ENCODE measurements around the gene TSHZ3. TPM values are rescaled to one million over a fixed set of nuclear protein-coding genes. Genes with fewer than 3 reads are reported as not detected.

Gene TSHZ3
- total and polyA plus RNA-seq, 2 donors: 0.28 to 1.1 TPM

GRCh38 chr19:31303262-31303815 is 45.9 kb downstream of the TSHZ3 start:
- DNase-seq (ENCODE audit: low read depth in 6 of 9, low spot score in 9 of 9): no peak

GRCh38 chr19:31301306-31301980 is 47.8 kb downstream of the TSHZ3 start:
- no peak overlapping the region for H3K27ac ChIP-seq (ENCODE audit: low read depth in 1 of 2, low read length in 1 of 2)
- H3K27me3 ChIP-seq (ENCODE audit: control insufficient read depth in 2 of 2, insufficient read depth in 1 of 2, low read length in 1 of 2): peaks cover 0 to 3% of the 10 kb centered on the region in 2 donors
- no peaks in the 10 kb centered on the region for H3K36me3 ChIP-seq (ENCODE audit: control insufficient read depth in 2 of 2, insufficient read depth in 2 of 2, low read length in 1 of 2)
- no peak for DNase-seq (ENCODE audit: low read depth in 6 of 9, low spot score in 9 of 9)
- no peaks in the 10 kb centered on the region for H3K4me1 ChIP-seq (ENCODE audit: control insufficient read depth in 2 of 2, insufficient read depth in 2 of 2, low read length in 2 of 2)
- no peak overlapping the region for H3K4me3 ChIP-seq (ENCODE audit: low read length in 2 of 2)
- H3K9me3 ChIP-seq (ENCODE audit: control insufficient read depth in 2 of 2, insufficient read depth in 1 of 2, low read length in 1 of 2): peaks cover 0 to 1% of the 10 kb centered on the region in 2 donors
- WGBS: 90% methylated on average over 15 of the region's 15 CpGs

More at GRCh38 chr19:31303262-31303815, 45.9 kb downstream of the TSHZ3 start:
- H3K4me3 ChIP-seq (ENCODE audit: low read length in 2 of 2): no peak overlapping the region
- peaks cover 0 to 3% of the 10 kb centered on the region in 2 donors for H3K27me3 ChIP-seq (ENCODE audit: control insufficient read depth in 2 of 2, insufficient read depth in 1 of 2, low read length in 1 of 2)
- WGBS: 98% methylated on average over 16 of the region's 16 CpGs
- peaks cover 0 to 1% of the 10 kb centered on the region in 2 donors for H3K9me3 ChIP-seq (ENCODE audit: control insufficient read depth in 2 of 2, insufficient read depth in 1 of 2, low read length in 1 of 2)
- H3K4me1 ChIP-seq (ENCODE audit: control insufficient read depth in 2 of 2, insufficient read depth in 2 of 2, low read length in 2 of 2): no peaks in the 10 kb centered on the region
- no peaks in the 10 kb centered on the region for H3K36me3 ChIP-seq (ENCODE audit: control insufficient read depth in 2 of 2, insufficient read depth in 2 of 2, low read length in 1 of 2)
- no peak overlapping the region for H3K27ac ChIP-seq (ENCODE audit: low read depth in 1 of 2, low read length in 1 of 2)

- no peaks in the 10 kb centered on the region for H3K36me3 ChIP-seq (ENCODE audit: control insufficient read depth in 2 of 2, insufficient read depth in 2 of 2, low read length in 1 of 2)
- H3K4me1 ChIP-seq (ENCODE audit: control insufficient read depth in 2 of 2, insufficient read depth in 2 of 2, low read length in 2 of 2): no peaks in the 10 kb centered on the region
- no peak for DNase-seq (ENCODE audit: low read depth in 6 of 9, low spot score in 9 of 9)
- no peak overlapping the region for H3K27ac ChIP-seq (ENCODE audit: low read depth in 1 of 2, low read length in 1 of 2)
- no peaks in the 10 kb centered on the region for H3K27me3 ChIP-seq (ENCODE audit: control insufficient read depth in 2 of 2, insufficient read depth in 1 of 2, low read length in 1 of 2)
- no peak overlapping the region for H3K4me3 ChIP-seq (ENCODE audit: low read length in 2 of 2)
- WGBS: 93% methylated on average over 6 of the region's 6 CpGs
- H3K9me3 ChIP-seq (ENCODE audit: control insufficient read depth in 2 of 2, insufficient read depth in 1 of 2, low read length in 1 of 2): peaks cover 0 to 1% of the 10 kb centered on the region in 2 donors
These were observed 48.8 kb downstream of the TSHZ3 start for GRCh38 chr19:31300422-31300821.

- Histone ChIP-seq H3K4me3 (ENCODE audit: low read length in 2 of 2) (no peak overlapping the region), H3K27ac (ENCODE audit: low read depth in 1 of 2, low read length in 1 of 2) (no peak overlapping the region), H3K36me3 (ENCODE audit: control insufficient read depth in 2 of 2, insufficient read depth in 2 of 2, low read length in 1 of 2) (no peaks in the 10 kb centered on the region), H3K9me3 (ENCODE audit: control insufficient read depth in 2 of 2, insufficient read depth in 1 of 2, low read length in 1 of 2) (peaks cover 0 to 1% of the 10 kb centered on the region in 2 donors), H3K4me1 (ENCODE audit: control insufficient read depth in 2 of 2, insufficient read depth in 2 of 2, low read length in 2 of 2) (no peaks in the 10 kb centered on the region), H3K27me3 (ENCODE audit: control insufficient read depth in 2 of 2, insufficient read depth in 1 of 2, low read length in 1 of 2) (no peaks in the 10 kb centered on the region)
- DNase-seq (ENCODE audit: low read depth in 6 of 9, low spot score in 9 of 9): no peak
- 97% methylated on average over 8 of the region's 8 CpGs for WGBS
These were observed 49.6 kb downstream of the TSHZ3 start for GRCh38 chr19:31299665-31300064.

- Histone ChIP-seq H3K4me1 (ENCODE audit: control insufficient read depth in 2 of 2, insufficient read depth in 2 of 2, low read length in 2 of 2) (no peaks in the 10 kb centered on the region), H3K36me3 (ENCODE audit: control insufficient read depth in 2 of 2, insufficient read depth in 2 of 2, low read length in 1 of 2) (no peaks in the 10 kb centered on the region), H3K9me3 (ENCODE audit: control insufficient read depth in 2 of 2, insufficient read depth in 1 of 2, low read length in 1 of 2) (no peaks in the 10 kb centered on the region), H3K4me3 (ENCODE audit: low read length in 2 of 2) (no peak overlapping the region), H3K27ac (ENCODE audit: low read depth in 1 of 2, low read length in 1 of 2) (no peak overlapping the region), H3K27me3 (ENCODE audit: control insufficient read depth in 2 of 2, insufficient read depth in 1 of 2, low read length in 1 of 2) (no peaks in the 10 kb centered on the region)
- no peak for DNase-seq (ENCODE audit: low read depth in 6 of 9, low spot score in 9 of 9)
- WGBS: 92% methylated on average over 5 of the region's 5 CpGs
These were observed 51.2 kb downstream of the TSHZ3 start for GRCh38 chr19:31297991-31298390.

- no peaks in the 10 kb centered on the region for H3K36me3 ChIP-seq (ENCODE audit: control insufficient read depth in 2 of 2, insufficient read depth in 2 of 2, low read length in 1 of 2)
- H3K27me3 ChIP-seq (ENCODE audit: control insufficient read depth in 2 of 2, insufficient read depth in 1 of 2, low read length in 1 of 2): no peaks in the 10 kb centered on the region
- H3K4me3 ChIP-seq (ENCODE audit: low read length in 2 of 2): no peak overlapping the region
- no peak for DNase-seq (ENCODE audit: low read depth in 6 of 9, low spot score in 9 of 9)
- H3K9me3 ChIP-seq (ENCODE audit: control insufficient read depth in 2 of 2, insufficient read depth in 1 of 2, low read length in 1 of 2): no peaks in the 10 kb centered on the region
- WGBS: 89% methylated on average over 10 of the region's 10 CpGs
- H3K27ac ChIP-seq (ENCODE audit: low read depth in 1 of 2, low read length in 1 of 2): no peak overlapping the region
- no peaks in the 10 kb centered on the region for H3K4me1 ChIP-seq (ENCODE audit: control insufficient read depth in 2 of 2, insufficient read depth in 2 of 2, low read length in 2 of 2)
These were observed 52.4 kb downstream of the TSHZ3 start for GRCh38 chr19:31296741-31297390.

- no peak for DNase-seq (ENCODE audit: low read depth in 6 of 9, low spot score in 9 of 9)
- WGBS: 93% methylated on average over 2 of the region's 2 CpGs
These were observed 55.0 kb downstream of the TSHZ3 start for GRCh38 chr19:31294189-31294588.

GRCh38 chr19:31292639-31293185 is 56.5 kb downstream of the TSHZ3 start:
- DNase-seq (ENCODE audit: low read depth in 6 of 9, low spot score in 9 of 9): no peak
- no peaks in the 10 kb centered on the region for H3K36me3 ChIP-seq (ENCODE audit: control insufficient read depth in 2 of 2, insufficient read depth in 2 of 2, low read length in 1 of 2)
- no peaks in the 10 kb centered on the region for H3K27me3 ChIP-seq (ENCODE audit: control insufficient read depth in 2 of 2, insufficient read depth in 1 of 2, low read length in 1 of 2)
- 97% methylated on average over 2 of the region's 2 CpGs for WGBS
- H3K4me1 ChIP-seq (ENCODE audit: control insufficient read depth in 2 of 2, insufficient read depth in 2 of 2, low read length in 2 of 2): no peaks in the 10 kb centered on the region
- no peaks in the 10 kb centered on the region for H3K9me3 ChIP-seq (ENCODE audit: control insufficient read depth in 2 of 2, insufficient read depth in 1 of 2, low read length in 1 of 2)
- H3K27ac ChIP-seq (ENCODE audit: low read depth in 1 of 2, low read length in 1 of 2): no peak overlapping the region
- H3K4me3 ChIP-seq (ENCODE audit: low read length in 2 of 2): no peak overlapping the region

More at GRCh38 chr19:31294189-31294588, 55.0 kb downstream of the TSHZ3 start:
- Histone ChIP-seq H3K36me3 (ENCODE audit: control insufficient read depth in 2 of 2, insufficient read depth in 2 of 2, low read length in 1 of 2) (no peaks in the 10 kb centered on the region), H3K27ac (ENCODE audit: low read depth in 1 of 2, low read length in 1 of 2) (no peak overlapping the region), H3K27me3 (ENCODE audit: control insufficient read depth in 2 of 2, insufficient read depth in 1 of 2, low read length in 1 of 2) (no peaks in the 10 kb centered on the region), H3K9me3 (ENCODE audit: control insufficient read depth in 2 of 2, insufficient read depth in 1 of 2, low read length in 1 of 2) (no peaks in the 10 kb centered on the region), H3K4me1 (ENCODE audit: control insufficient read depth in 2 of 2, insufficient read depth in 2 of 2, low read length in 2 of 2) (no peaks in the 10 kb centered on the region), H3K4me3 (ENCODE audit: low read length in 2 of 2) (no peak overlapping the region)

- Histone ChIP-seq H3K9me3 (ENCODE audit: control insufficient read depth in 2 of 2, insufficient read depth in 1 of 2, low read length in 1 of 2) (no peaks in the 10 kb centered on the region), H3K4me1 (ENCODE audit: control insufficient read depth in 2 of 2, insufficient read depth in 2 of 2, low read length in 2 of 2) (no peaks in the 10 kb centered on the region), H3K4me3 (ENCODE audit: low read length in 2 of 2) (no peak overlapping the region), H3K27ac (ENCODE audit: low read depth in 1 of 2, low read length in 1 of 2) (no peak overlapping the region), H3K27me3 (ENCODE audit: control insufficient read depth in 2 of 2, insufficient read depth in 1 of 2, low read length in 1 of 2) (no peaks in the 10 kb centered on the region), H3K36me3 (ENCODE audit: control insufficient read depth in 2 of 2, insufficient read depth in 2 of 2, low read length in 1 of 2) (no peaks in the 10 kb centered on the region)
- WGBS: 91% methylated on average over 8 of the region's 8 CpGs
- no peak for DNase-seq (ENCODE audit: low read depth in 6 of 9, low spot score in 9 of 9)
These were observed 58.2 kb downstream of the TSHZ3 start for GRCh38 chr19:31290931-31291590.
